NCI-H345 treated with DMSO at 0.1 percent for 48 hours (cell line): ENCODE results near the gene STAC3.
A peak's percentile ranks its signal among the peaks of the same experiment; 100 is the strongest.

Experiments used
- DNase-seq: peaks from one replicate; lab custom pipeline; 2025; ENCODE audit not compliant: unreplicated experiment; lab: John Stamatoyannopoulos, UW

STAC3 gene

GRCh38 chr12:57223191-57224165 is 27.5 kb downstream of the STAC3 start:
- DNase-seq = no peak

GRCh38 chr12:57222286-57223190 is 28.4 kb downstream of the STAC3 start:
- no peak for DNase-seq

GRCh38 chr12:57221169-57221917 is 29.6 kb downstream of the STAC3 start:
- DNase-seq = no peak

GRCh38 chr12:57220770-57221168 is 30.2 kb downstream of the STAC3 start:
- DNase-seq = no peak

- no peak for DNase-seq
Observed at GRCh38 chr12:57219993-57220754, 30.8 kb downstream of the STAC3 start.

- no peak for DNase-seq
Observed at GRCh38 chr12:57219205-57219992, 31.6 kb downstream of the STAC3 start.

- no peak for DNase-seq
Observed at GRCh38 chr12:57218030-57218853, 32.7 kb downstream of the STAC3 start.

GRCh38 chr12:57216921-57217879 is 33.8 kb downstream of the STAC3 start:
- DNase-seq = peak; percentile 10

- DNase-seq = no peak
Observed at GRCh38 chr12:57216014-57216911, 34.7 kb downstream of the STAC3 start, which contains the start of gene NXPH4. Gene NXPH4 (plus strand): TSS chr12:57216794. CDS start chr12:57216970, 176 bp downstream.

GRCh38 chr12:57215668-57216013 is 35.3 kb downstream of the STAC3 start:
- no peak for DNase-seq

GRCh38 chr12:57215065-57215464 is 35.9 kb downstream of the STAC3 start:
- no peak for DNase-seq

GRCh38 chr12:57214398-57214781 is 36.6 kb downstream of the STAC3 start:
- DNase-seq = peak; percentile 54

- no peak for DNase-seq
Observed at GRCh38 chr12:57213763-57214397, 37.1 kb downstream of the STAC3 start.

- DNase-seq = peak; percentile 79
Observed at GRCh38 chr12:57213058-57213715, 37.8 kb downstream of the STAC3 start.

GRCh38 chr12:57212701-57213057 is 38.3 kb downstream of the STAC3 start:
- no peak for DNase-seq
